ENCODE measurements around the gene TBC1D8B.

Gene TBC1D8B

DNA sequence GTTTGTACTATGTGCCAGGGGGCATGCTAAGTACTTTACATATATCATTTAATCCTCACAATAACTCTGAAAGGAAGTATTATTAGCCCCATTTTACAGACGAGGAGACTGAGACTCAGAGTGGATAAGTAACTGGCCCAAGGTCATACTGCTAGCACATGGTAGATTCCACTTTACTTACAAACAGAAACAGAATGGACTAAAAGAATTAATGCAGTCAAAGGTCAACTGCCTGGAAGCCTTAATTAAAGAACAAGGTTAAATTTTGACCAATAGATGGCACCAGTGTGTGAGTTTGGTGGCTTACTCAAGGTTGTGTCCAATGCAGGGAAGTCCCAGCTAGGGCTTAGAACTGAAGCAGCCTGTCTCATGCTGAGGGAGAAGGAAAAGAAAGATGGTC is 96.0 kb downstream of the TBC1D8B start:
- no peak for FAIRE-seq

DNA sequence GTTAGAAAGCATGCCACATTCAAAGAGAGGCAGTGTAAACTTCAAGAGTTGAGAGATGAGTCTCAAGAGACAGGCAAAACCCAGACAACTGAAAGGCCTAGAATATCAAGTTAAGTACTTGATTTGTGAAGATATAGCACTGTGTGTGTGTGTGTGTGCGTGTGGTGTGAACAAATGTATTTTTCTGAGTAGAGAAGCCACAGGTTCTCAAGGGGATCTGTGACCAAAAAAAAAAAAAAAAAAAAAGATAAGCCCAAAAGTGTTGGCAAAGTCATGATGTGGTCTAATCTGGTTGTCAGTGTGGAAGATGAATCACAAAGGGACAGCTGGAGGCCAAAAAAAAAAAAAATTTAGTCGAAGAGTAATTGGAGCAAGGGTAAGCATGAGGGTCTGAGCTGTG is 96.8 kb downstream of the TBC1D8B start:
- no peak for FAIRE-seq

DNA sequence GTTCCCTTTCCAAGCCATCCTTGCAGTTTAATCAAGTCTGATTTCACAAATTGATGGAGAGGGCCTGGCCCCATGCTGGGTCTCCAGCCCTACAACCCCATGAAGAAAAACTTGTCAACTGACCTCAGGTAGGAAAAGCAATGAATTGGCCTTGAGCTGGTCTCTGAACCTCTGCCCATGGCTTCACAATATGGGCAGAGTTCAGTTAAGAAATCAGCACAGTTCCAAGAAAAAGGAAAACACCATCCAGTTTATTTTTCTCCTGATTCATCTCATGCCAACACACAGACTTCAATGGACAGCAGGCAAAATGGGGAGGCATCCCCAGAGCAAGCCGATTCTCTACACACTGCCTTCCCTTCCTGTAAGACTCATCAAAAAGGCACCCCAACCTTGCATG is 97.4 kb downstream of the TBC1D8B start:
- FAIRE-seq = no peak

DNA sequence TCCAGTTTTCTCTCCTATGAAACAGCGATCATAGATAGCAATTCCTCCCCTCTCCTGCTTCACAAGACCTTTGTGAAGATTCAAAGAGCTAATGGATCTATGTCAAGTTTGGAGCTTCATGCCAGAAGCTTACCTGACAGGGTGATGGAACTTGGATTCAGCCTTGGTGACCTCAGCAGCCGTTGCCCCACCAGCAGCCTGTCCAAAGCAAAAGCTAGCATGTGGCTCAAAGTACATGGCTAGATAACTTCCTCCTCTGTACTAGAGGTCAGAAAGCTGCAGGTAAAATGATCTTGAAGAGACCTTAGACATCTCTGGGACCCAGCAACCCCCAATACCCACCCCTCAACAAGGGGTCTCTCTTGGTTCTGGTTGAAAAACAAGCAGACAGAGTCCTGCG is 98.9 kb downstream of the TBC1D8B start:
- FAIRE-seq = no peak

DNA sequence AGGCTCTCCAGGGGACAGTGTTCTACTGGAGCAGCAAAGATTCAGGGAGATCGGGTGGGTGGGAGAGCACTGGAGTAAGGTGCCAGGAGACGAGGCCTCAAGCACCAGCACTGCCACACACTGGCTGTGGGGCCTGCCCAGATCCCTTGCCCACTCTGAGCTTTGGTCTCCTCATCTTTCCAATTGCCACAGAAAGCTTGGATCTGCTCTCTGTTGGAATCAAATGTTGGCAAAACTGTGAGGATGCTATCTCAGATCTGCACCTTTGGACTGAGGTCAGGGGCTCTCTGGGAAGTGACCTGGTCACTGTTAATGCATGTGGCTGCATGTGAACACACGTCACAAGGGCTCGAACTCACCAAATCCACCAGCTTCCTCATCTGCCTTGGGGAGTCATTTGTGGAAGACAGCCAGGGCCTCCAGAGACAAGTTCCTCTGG is 99.3 kb downstream of the TBC1D8B start:
- FAIRE-seq = no peak

DNA sequence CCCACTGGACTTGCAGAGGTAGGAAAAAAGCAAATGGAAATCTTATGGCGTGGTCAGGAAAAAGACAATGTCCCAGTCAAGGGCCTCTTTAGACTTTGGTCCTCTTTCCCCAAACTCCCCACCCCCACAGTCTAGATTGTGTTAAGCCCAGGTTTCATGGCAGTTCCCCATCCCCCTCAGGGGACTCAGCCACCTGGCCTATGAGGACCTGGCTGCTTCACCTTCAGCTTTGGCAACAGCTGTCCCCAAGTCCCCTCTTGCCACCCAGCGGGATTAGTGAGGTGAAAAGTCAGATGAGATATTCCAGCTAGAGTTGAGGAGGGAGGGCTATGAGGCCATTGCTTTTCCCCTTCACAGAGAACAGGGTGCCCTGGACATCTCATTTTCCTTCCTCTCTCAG is 100.2 kb downstream of the TBC1D8B start:
- FAIRE-seq = no peak

DNA sequence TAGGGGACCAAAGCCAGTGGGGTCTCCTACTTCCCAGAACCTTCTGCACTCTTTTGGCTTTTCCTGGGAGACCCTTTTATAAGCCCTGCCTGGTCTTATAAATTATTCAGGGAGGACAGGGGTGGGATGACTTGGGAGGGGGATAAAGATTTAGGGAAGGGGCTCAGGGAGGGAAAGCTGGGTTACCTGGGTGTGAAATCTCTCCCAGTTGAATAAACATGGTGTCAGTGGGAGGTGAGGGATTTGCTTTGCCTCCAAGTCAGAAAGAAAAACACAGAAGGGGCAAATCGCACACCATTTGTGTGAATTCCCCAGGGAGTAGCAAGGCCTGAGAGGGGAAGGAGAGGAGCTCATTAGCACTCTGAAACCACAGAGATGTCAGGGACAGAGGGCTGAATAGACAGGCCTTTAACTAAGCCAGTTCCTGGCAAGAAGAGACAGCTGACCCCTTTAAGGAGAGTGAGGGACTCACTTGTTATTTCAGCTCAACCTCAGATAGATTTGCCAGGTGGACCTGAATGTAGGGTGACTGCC is 100.9 kb downstream of the TBC1D8B start, which contains the start of gene RIPPLY1:
RIPPLY1 (minus strand) TSS at position 51 of the 534 bp plus-strand sequence. CDS start 54 bp downstream, outside the sequence.
- FAIRE-seq = no peak

DNA sequence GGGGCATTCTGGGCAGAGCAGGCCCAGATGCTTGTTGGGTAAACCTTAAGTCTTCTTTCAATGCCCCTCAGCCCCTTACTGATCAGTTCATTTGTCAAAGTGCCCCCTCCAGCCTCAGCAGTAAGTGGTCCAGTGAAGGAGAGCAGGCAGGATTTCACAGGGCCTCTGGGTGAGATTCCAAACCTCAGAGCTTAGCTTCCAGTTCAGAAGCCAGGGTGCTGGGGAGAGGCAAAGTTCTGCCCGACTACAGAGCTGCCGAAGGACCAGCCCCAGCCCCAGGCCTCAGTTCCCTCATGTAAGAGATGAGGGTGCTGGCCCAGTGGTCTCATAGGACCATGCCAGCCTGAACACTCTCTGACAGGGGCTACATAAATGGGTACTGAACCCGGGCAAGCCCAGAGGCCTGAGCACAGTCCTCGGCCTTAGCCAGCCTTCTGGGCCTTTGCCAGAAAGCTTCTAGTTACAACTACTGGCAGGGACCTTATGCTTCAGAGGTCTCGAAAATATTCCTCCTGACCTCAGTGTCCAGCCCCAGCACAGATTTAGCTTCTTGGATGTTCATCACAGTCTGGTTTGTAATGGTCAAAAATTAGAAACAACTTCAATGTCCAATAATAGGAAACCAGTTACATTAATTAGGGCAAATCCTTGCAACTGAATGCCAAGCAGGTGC is 101.5 kb downstream of the TBC1D8B start:
- FAIRE-seq = no peak

DNA sequence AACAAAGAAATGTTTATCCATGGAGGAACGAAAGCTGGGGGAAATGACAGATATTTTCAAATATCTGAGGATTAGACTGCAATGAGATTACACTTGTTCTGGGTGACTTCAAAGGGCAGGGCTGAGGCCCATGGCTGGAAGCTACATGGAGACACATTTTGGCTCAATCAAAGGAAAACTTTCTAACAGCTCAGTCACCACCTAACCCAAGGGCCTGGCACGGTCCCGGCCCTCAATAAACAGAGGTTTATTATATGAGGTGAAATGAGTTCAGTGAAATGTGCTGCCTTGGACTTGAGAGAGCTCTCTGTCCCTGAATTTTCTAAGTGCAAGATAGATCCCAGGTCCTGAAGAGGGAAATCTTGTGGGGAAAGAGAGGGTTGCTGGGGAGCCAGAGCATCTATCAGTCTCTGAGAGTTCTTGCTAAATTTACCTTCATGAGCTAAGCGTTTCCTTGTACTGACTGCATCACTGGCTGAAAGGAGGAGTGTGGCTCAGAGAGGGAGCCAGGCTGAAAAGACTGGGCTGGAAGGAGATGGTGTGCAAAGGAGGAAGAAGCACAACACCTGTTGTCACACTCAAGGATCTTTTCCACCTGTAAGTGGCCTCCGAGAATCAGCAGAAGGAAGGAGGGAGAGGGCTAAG is 102.7 kb downstream of the TBC1D8B start:
- FAIRE-seq = no peak

DNA sequence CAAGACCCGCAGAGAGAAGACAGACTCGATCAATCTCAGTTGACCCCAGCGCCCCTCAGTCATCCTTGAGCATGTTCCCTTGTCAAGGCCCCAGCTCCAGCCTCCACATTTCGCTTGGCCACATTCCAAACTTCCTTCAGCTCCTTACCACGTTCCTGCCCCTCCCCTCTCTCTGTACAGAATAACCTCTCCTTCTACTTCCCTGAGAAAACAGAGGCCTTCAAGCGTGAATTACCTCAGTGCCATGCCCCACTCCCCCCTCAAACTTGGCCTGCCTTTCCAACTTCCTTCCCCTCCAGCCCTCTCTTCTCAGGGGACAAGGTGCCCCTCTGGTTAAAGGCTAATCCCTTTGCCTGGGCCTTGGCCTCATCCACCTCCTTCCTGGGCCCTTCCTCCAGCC is 103.9 kb downstream of the TBC1D8B start:
- FAIRE-seq = no peak

DNA sequence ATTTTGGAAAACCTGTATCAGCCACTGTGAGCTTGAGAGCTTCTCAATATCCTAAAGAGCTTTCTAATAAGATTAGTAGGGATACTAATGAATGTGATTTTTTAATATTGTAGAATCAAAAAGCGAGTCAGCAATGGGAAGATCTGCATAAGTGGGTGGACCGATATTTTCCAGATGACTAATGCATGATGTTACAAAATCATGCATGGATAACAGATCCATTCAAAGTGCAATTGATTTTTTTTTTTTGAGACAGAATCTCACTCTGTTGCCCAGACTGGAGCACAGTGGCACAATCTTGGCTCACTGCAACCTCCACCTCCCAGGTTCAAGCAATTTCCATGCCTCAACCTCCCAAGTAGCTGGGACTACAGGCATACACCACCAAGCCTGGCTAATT is 110.4 kb downstream of the TBC1D8B start:
- no peak for FAIRE-seq

DNA sequence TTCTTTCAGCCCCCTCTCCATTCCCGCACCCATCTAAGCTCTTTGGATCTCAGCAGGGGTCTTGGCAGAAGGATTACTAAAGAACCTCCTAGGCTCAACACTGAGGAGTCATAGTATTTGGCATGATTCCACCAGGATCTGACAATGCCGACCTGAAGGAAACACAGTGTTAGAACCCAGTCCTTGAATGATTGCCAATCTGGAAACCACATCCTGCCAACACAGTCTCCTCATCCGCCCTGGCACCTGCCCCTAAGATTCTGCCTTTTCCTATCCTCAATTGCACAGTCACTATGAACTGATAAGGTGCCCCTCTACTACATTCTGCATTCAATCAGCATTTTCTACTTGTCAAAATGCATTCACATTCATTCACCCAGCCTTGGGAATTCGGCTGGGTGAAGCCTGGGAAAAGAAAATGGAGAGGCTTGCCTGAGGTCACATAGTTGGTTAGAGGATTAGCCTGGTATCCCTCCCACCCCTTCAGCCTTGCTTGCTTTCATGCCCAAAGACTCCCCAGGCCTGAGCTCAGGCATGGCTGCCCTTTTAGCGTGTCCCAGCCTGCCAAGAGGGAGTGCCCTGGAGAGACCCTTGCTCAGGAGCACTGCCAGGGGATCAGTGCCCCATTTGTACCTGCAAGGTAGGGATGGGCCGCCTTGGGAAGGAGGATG is 115.5 kb downstream of the TBC1D8B start:
- no peak for FAIRE-seq

DNA sequence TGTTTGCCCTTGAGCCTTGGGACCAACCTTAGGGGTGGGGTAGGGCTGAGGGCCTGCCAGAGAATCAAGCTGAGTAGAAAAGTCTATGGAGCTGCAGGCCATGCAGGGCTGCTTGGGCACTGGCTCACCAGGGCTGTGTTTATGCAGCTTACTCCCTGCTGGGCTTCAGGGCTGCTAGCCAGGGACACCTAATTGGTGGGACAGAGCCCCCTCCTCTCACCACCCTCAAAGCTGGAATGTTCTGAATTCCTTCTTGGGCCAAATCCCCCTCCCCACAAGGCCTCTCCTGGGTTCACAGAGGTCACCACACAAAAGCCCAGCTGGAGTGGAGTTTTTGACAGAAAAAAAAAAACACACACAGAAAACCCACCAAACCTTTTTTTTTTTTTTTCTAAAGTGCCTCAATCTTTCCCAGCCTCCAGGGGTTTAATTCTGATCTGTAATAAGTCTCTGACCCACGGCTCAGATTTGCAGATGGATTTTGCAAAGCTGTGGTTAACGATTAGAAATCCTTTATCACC is 117.5 kb downstream of the TBC1D8B start, which contains the start of gene CLDN2:
CLDN2 (plus strand) TSS at position 471 of the 521 bp plus-strand sequence. CDS start 7,827 bp downstream, outside the sequence.
- FAIRE-seq = no peak

DNA sequence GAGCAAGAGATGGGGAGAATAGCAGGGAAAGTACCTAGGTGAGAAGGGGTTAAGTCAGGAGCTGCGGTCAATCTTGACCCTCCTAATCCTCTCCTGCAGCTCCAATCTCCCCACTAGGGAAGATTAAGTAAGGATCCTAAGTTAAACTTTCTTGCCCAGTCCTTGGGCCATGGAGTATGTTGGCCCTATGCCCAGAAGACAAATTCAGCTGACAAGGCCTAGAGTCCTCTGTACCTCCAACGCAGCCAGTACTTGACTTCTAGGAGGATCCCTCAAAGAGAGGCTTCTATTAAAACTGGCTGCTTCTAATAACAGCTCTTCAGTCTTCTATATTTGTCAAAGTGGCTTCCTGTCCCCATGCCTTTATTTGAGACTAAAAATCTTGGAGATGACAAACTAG is 119.2 kb downstream of the TBC1D8B start:
- FAIRE-seq = no peak

Data from endometrium (tissue), 2 donors.